Smooth muscle cell (in vitro differentiated cells): Measurements from ENCODE around the gene SRRM5. TPM values are rescaled to one million over a fixed set of nuclear protein-coding genes. Genes with fewer than 3 reads are reported as not detected.
A peak's percentile ranks its signal among the peaks of the same experiment; 100 is the strongest.

Experiments
- DNase-seq: peaks from one replicate; lab custom pipeline; 2025; ENCODE audit not compliant: unreplicated experiment; lab: John Stamatoyannopoulos, UW
- H2AFZ ChIP-seq: fragments of 200-600 bp; sonication (generic); 2 replicates; pipeline ENCODE4 v1.6.0; 2016; ENCODE audit warnings: antibody characterized with exemption, low read depth, mild to moderate bottlenecking
- H3F3A ChIP-seq: fragments of 200-600 bp; sonication (generic); 2 replicates; pipeline ENCODE4 v1.6.0; 2017; ENCODE audit warnings: antibody characterized with exemption, low read depth
- H3K27ac ChIP-seq: fragments of 200-600 bp; sonication (generic); 2 replicates; pipeline ENCODE4 v1.5.1; 2016; ENCODE audit warnings: low read depth, mild to moderate bottlenecking
- H3K27me3 ChIP-seq: fragments of 200-600 bp; sonication (generic); 2 replicates; pipeline ENCODE4 v1.6.1; 2016; ENCODE audit warnings: low read depth, mild to moderate bottlenecking
- H3K36me3 ChIP-seq: fragments of 200-600 bp; sonication (generic); 2 replicates; pipeline ENCODE4 v1.5.1; 2016; ENCODE audit warnings: low read depth
- H3K4me1 ChIP-seq: fragments of 200-600 bp; sonication (generic); 2 replicates; pipeline ENCODE4 v1.5.1; 2016; ENCODE audit warnings: low read depth
- H3K4me2 ChIP-seq: fragments of 200-600 bp; sonication (generic); 2 replicates; pipeline ENCODE4 v1.6.0; 2016; ENCODE audit warnings: mild to moderate bottlenecking
- H3K4me3 ChIP-seq: fragments of 200-600 bp; sonication (generic); 2 replicates; pipeline ENCODE4 v1.5.1; 2016; ENCODE audit warnings: mild to moderate bottlenecking
- H3K79me2 ChIP-seq: fragments of 200-600 bp; sonication (generic); 2 replicates; pipeline ENCODE4 v1.6.0; 2016; ENCODE audit warnings: low read depth, mild to moderate bottlenecking
- H3K9ac ChIP-seq: fragments of 200-600 bp; sonication (generic); 2 replicates; pipeline ENCODE4 v1.6.0; 2016; ENCODE audit warnings: low read depth
- H3K9me3 ChIP-seq: fragments of 200-600 bp; sonication (generic); replicated peaks from 2 replicates; pipeline ENCODE4 v1.5.1; 2016; ENCODE audit warnings: low read depth
- H4K20me1 ChIP-seq: fragments of 200-600 bp; sonication (generic); 2 replicates; pipeline ENCODE4 v1.6.0; 2016; ENCODE audit warnings: low read depth
- CTCF ChIP-seq: fragments of 200-600 bp; sonication (generic); IDR thresholded peaks from 2 replicates; pipeline ENCODE4 v1.5.1; 2017; ENCODE audit warnings: borderline replicate concordance, mild to moderate bottlenecking, antibody characterized with exemption; ENCODE audit not compliant: insufficient read depth, poor library complexity, severe bottlenecking
- WGBS: methylation state at CpG from one replicate; pipeline ENCODE4 v1.1.7; 2016; ENCODE audit warnings: low lambda C conversion rate; 5-methylcytosine and 5-hydroxymethylcytosine counted together
- polyA plus RNA-seq: library from polyadenylated mRNA; unstranded; fragments of >200 nt; fragmentation: Nextera tagmentation; extraction: Ambion mirVana; gene quantifications from 2 replicates; pipeline ENCODE4 v1.2.1, GENCODE V29; 2016
- total RNA-seq: library from RNA; depleted of rRNA; stranded (reverse); fragments of >200 nt; gene quantifications from 2 replicates; pipeline ENCODE4 v1.2.3, GENCODE V29; 2014

Gene SRRM5
- total and polyA plus RNA-seq, 2 experiments from 2014 or later, result 0.27 TPM; not detected in 1

- 72% methylated on average over 14 of the region's 14 CpGs for WGBS
- H3K4me1 ChIP-seq, result peaks cover 7% of the 10 kb centered on the region
- no peak for DNase-seq
- no peak for TF ChIP-seq CTCF
- no peak overlapping the region for H3K9ac ChIP-seq
- H3K9me3 ChIP-seq, result no peaks in the 10 kb centered on the region
- H3K79me2 ChIP-seq, result no peaks in the 10 kb centered on the region
- H3K4me3 ChIP-seq, result no peak overlapping the region
- no peaks in the 10 kb centered on the region for H3F3A ChIP-seq
- no peaks in the 10 kb centered on the region for H3K36me3 ChIP-seq
- peaks cover 36% of the 10 kb centered on the region for H3K27me3 ChIP-seq
- no peak overlapping the region for H3K4me2 ChIP-seq
- no peak overlapping the region for H2AFZ ChIP-seq
- H4K20me1 ChIP-seq, result no peaks in the 10 kb centered on the region
- no peak overlapping the region for H3K27ac ChIP-seq
Measured at GRCh38 chr19:43636121-43636683, 24.3 kb downstream of the SRRM5 start.

- DNase-seq, result no peak
- no peaks in the 10 kb centered on the region for H3K79me2 ChIP-seq
- no peak for TF ChIP-seq CTCF
- peak overlapping the region; percentile 71 for H3K4me2 ChIP-seq
- no peaks in the 10 kb centered on the region for H4K20me1 ChIP-seq
- no peaks in the 10 kb centered on the region for H3K9me3 ChIP-seq
- peaks cover 43% of the 10 kb centered on the region for H3K27me3 ChIP-seq
- H3F3A ChIP-seq, result no peaks in the 10 kb centered on the region
- H3K27ac ChIP-seq, result no peak overlapping the region
- no peaks in the 10 kb centered on the region for H3K36me3 ChIP-seq
- no peak overlapping the region for H3K9ac ChIP-seq
- H3K4me3 ChIP-seq, result no peak overlapping the region
- peaks cover 7% of the 10 kb centered on the region for H3K4me1 ChIP-seq
- H2AFZ ChIP-seq, result no peak overlapping the region
- 83% methylated on average over 13 of the region's 13 CpGs for WGBS
Measured at GRCh38 chr19:43638214-43638994, 26.5 kb downstream of the SRRM5 start.

- Histone ChIP-seq H3K27me3 (peaks cover 43% of the 10 kb centered on the region), H3K79me2 (no peaks in the 10 kb centered on the region), H3K27ac (no peak overlapping the region), H2AFZ (no peak overlapping the region), H3K9ac (no peak overlapping the region), H4K20me1 (no peaks in the 10 kb centered on the region), H3K4me2 (peak overlapping the region; percentile 71), H3K4me1 (peaks cover 7% of the 10 kb centered on the region), H3K4me3 (peak overlapping the region; percentile 37), H3F3A (no peaks in the 10 kb centered on the region), H3K36me3 (no peaks in the 10 kb centered on the region), H3K9me3 (no peaks in the 10 kb centered on the region)
- WGBS, result 24% methylated on average over 5 of the region's 18 CpGs
- no peak for TF ChIP-seq CTCF
- DNase-seq, result no peak
Measured at GRCh38 chr19:43638995-43639518, 27.2 kb downstream of the SRRM5 start.
